ENCODE measurements around the gene TTLL1.
A peak's percentile ranks its signal among the peaks of the same experiment; 100 is the strongest.

Gene TTLL1

DNA sequence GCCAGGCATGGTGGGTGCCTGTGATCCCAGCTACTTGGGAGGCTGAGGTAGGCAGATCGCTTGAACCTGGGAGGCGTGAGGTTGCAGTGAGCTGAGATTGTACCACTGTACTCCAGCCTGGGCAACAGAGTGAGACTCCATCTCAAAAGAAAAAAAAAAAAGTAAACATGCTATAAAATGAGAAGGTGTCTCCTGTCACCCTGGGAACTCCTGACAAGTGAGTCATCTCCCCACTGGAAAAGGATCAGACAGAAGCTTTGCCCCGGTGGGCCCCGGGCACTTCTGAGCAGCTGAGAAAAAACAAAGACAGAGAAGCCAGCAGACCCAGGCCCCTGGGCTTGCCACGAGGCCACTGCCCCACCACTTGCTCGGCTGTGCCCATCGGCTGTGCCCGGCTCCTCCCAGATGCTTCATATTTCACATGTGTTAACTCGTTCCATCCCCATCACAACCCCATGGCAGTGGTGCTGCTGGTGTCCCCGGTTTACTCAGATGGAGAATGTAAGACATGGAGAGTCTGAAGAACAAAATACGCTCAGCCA lies 22.3 kb downstream of the TTLL1 start:
- Histone ChIP-seq H3K27ac (ENCODE audit: low read depth, low read length) (no peak overlapping the region), H3K4me3 (ENCODE audit: low read length) (no peak overlapping the region), H3K79me2 (ENCODE audit: control insufficient read depth, low read length) (no peaks in the 10 kb centered on the region), H3K4me2 (ENCODE audit: low read length) (no peak overlapping the region), H3F3A (ENCODE audit: control insufficient read depth, insufficient read depth) (no peaks in the 10 kb centered on the region), H3K9me3 (ENCODE audit: control insufficient read depth, insufficient read depth, low read length) (no peaks in the 10 kb centered on the region), H3K4me1 (ENCODE audit: control insufficient read depth, low read length) (no peaks in the 10 kb centered on the region), H3K27me3 (ENCODE audit: control insufficient read depth, low read length) (no peaks in the 10 kb centered on the region), H3K9me2 (replicated peaks; ENCODE audit: control insufficient read depth, low read length) (no peaks in the 10 kb centered on the region), H4K20me1 (ENCODE audit: control insufficient read depth, insufficient read depth, low read depth, low read length) (no peaks in the 10 kb centered on the region), H3K36me3 (ENCODE audit: control insufficient read depth, low read length) (no peaks in the 10 kb centered on the region)
- TF ChIP-seq, protein P1, sequence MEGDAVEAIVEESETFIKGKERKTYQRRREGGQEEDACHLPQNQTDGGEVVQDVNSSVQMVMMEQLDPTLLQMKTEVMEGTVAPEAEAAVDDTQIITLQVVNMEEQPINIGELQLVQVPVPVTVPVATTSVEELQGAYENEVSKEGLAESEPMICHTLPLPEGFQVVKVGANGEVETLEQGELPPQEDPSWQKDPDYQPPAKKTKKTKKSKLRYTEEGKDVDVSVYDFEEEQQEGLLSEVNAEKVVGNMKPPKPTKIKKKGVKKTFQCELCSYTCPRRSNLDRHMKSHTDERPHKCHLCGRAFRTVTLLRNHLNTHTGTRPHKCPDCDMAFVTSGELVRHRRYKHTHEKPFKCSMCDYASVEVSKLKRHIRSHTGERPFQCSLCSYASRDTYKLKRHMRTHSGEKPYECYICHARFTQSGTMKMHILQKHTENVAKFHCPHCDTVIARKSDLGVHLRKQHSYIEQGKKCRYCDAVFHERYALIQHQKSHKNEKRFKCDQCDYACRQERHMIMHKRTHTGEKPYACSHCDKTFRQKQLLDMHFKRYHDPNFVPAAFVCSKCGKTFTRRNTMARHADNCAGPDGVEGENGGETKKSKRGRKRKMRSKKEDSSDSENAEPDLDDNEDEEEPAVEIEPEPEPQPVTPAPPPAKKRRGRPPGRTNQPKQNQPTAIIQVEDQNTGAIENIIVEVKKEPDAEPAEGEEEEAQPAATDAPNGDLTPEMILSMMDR (IDR thresholded peaks at IDR 0.05; ENCODE audit: low read depth, low read length, poor library complexity, severe bottlenecking): no peak
- TF ChIP-seq EZH2phosphoT487 (IDR thresholded peaks at IDR 0.05; ENCODE audit: borderline replicate concordance, low read length): no peak

DNA sequence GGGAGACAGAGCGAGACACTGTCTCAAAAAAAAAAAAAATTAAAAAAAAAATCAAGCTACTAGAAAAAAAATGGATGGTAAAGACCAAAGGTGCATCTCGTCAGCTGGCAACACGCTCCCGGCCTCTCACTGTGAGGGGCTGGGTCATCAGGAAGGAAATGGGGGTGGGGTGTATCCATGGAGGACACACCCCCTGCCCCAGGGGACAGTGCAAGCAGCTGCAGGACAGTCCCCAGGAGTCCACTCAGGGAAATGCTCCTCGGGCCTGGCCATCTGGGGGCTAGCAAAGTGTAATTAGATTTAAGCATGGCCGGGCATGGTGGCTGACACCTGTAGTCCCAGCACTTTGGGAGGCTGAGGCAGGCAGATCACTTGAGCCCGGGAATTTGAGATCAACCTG lies 23.1 kb downstream of the TTLL1 start:
- H3K4me2 ChIP-seq (ENCODE audit: low read length): no peak overlapping the region

DNA sequence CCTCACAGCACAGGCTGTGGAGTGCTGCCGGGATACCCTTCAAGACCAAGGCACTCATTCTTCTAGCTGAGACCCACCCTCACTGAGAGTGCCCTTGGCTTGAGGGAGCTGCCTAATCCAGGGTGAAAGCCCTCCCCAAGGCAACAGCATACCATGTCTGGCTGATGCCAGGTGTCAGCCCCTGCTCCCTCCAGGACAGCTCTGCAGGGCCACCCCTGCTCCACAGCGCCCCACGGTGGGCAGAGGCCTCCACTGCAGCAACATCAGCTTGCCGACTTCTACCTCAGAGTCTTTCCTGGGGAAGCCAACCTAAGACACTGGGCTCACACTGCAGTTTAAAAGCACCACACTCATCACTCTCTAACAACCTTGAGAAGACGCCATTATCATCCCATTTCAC lies 29.0 kb downstream of the TTLL1 start:
- no peaks in the 10 kb centered on the region for H3K9me3 ChIP-seq (ENCODE audit: control insufficient read depth, insufficient read depth, low read length)
- H3K27ac ChIP-seq (ENCODE audit: low read depth, low read length): no peak overlapping the region
- H3K27me3 ChIP-seq (ENCODE audit: control insufficient read depth, low read length): no peaks in the 10 kb centered on the region
- no peak overlapping the region for H3K4me2 ChIP-seq (ENCODE audit: low read length)
- H3F3A ChIP-seq (ENCODE audit: control insufficient read depth, insufficient read depth): no peaks in the 10 kb centered on the region
- no peaks in the 10 kb centered on the region for H3K4me1 ChIP-seq (ENCODE audit: control insufficient read depth, low read length)
- H3K9me2 ChIP-seq (replicated peaks; ENCODE audit: control insufficient read depth, low read length): no peaks in the 10 kb centered on the region
- H3K36me3 ChIP-seq (ENCODE audit: control insufficient read depth, low read length): no peaks in the 10 kb centered on the region
- no peaks in the 10 kb centered on the region for H3K79me2 ChIP-seq (ENCODE audit: control insufficient read depth, low read length)
- H3K4me3 ChIP-seq (ENCODE audit: low read length): no peak overlapping the region
- no peaks in the 10 kb centered on the region for H4K20me1 ChIP-seq (ENCODE audit: control insufficient read depth, insufficient read depth, low read depth, low read length)
- TF ChIP-seq, protein P1 (IDR thresholded peaks at IDR 0.05; ENCODE audit: low read depth, low read length, poor library complexity, severe bottlenecking): peak; percentile 95
- no peak for TF ChIP-seq EZH2phosphoT487 (IDR thresholded peaks at IDR 0.05; ENCODE audit: borderline replicate concordance, low read length)

More for the DNA sequence above, 23.1 kb downstream of the TTLL1 start:
- TF ChIP-seq, protein P1 (IDR thresholded peaks at IDR 0.05; ENCODE audit: low read depth, low read length, poor library complexity, severe bottlenecking): no peak
- TF ChIP-seq EZH2phosphoT487 (IDR thresholded peaks at IDR 0.05; ENCODE audit: borderline replicate concordance, low read length): no peak
- Histone ChIP-seq H3K79me2 (ENCODE audit: control insufficient read depth, low read length) (no peaks in the 10 kb centered on the region), H3K9me3 (ENCODE audit: control insufficient read depth, insufficient read depth, low read length) (no peaks in the 10 kb centered on the region), H3K36me3 (ENCODE audit: control insufficient read depth, low read length) (no peaks in the 10 kb centered on the region), H3K4me3 (ENCODE audit: low read length) (no peak overlapping the region), H4K20me1 (ENCODE audit: control insufficient read depth, insufficient read depth, low read depth, low read length) (no peaks in the 10 kb centered on the region), H3K9me2 (replicated peaks; ENCODE audit: control insufficient read depth, low read length) (no peaks in the 10 kb centered on the region), H3K4me1 (ENCODE audit: control insufficient read depth, low read length) (no peaks in the 10 kb centered on the region), H3K27me3 (ENCODE audit: control insufficient read depth, low read length) (no peaks in the 10 kb centered on the region), H3K27ac (ENCODE audit: low read depth, low read length) (no peak overlapping the region), H3F3A (ENCODE audit: control insufficient read depth, insufficient read depth) (no peaks in the 10 kb centered on the region)

Measured in DOHH2 (cell line).